HL-60/S4 (cell line): Measurements from ENCODE around the gene VIPR2.
"Not testable (repeated sequence)": the region's sequence is repeated elsewhere in the genome, so short reads cannot be mapped to it uniquely, and the experiment has no call there.

Source experiments
- in situ Hi-C: fragments of 300-500 bp; cut with MboI; formaldehyde crosslinking; loops from 2 replicates; pipeline ENCODE4 v1.14.3; 2022; ENCODE audit warnings: low sequenced_read_pairs

VIPR2 gene, protein sequence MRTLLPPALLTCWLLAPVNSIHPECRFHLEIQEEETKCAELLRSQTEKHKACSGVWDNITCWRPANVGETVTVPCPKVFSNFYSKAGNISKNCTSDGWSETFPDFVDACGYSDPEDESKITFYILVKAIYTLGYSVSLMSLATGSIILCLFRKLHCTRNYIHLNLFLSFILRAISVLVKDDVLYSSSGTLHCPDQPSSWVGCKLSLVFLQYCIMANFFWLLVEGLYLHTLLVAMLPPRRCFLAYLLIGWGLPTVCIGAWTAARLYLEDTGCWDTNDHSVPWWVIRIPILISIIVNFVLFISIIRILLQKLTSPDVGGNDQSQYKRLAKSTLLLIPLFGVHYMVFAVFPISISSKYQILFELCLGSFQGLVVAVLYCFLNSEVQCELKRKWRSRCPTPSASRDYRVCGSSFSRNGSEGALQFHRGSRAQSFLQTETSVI

DNA sequence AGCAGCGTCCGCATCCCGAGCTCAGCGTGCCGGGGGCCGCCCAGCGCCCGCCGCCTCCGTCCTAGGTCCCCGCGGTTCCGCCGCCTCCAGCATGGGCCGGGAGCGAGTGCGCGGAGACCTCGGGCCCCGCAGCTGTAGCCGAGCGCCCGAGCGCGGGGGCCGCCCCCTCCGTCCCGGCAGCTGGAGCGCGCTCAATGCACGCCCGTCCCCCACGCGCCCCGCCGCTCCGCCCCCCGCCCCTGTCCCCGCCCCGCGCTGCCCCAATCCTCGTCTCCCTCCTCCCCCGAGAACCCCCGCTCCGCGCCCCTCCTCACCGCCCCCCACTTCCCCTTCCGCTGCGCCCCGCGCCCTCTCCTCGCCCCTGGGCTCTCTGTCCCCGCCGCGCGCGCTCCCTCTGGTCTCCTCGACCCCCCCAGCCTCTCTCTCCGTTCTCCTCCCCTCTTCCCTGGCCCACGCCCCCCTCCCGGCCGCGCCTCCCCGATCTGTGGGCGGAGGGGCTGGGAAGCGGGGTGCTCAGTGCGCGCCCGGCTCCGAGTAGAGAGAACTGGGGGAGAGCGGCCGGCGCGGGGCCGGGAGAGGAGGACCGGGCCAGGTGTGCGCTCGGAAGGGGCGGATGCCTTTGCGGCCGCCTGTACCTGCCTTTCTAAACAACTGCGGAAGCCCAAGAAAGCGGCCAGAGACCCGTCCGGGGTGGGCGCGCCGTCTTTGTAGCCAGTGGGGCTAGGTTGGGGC is at the start of gene VIPR2:
Gene VIPR2 (minus strand): TSS at position 110 of the 732 bp plus-strand sequence. CDS start 96 bp downstream, at position 14.
- in situ Hi-C loops, result no loop called here

DNA sequence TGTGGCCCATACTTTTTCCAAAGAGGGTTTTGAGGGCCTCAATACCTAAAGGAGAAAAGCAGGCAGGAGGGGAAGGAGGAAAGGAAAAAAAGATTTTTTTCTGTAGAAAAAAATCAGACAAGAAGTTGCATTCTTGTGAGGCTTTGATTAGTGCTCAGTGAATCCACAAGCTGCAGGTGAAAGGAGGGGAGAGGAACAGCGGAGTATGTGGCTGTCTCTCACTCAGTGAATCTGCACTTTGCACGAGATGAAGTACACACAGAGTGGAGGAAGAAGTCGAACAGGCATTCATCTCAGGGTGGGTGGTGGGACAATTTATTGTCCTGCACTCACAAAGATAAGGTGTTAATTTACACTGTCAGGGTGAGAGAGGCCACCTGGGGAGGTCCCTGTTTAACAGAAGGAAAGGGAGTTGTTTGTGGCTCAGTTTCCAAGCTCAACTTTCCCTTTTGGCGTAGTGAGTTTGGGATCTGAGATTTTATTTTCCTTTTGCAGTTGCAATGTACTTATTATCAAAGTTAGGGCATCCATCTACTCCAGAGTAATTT is 49.0 kb upstream of the VIPR2 start:
- in situ Hi-C loops, result no loop called here

DNA sequence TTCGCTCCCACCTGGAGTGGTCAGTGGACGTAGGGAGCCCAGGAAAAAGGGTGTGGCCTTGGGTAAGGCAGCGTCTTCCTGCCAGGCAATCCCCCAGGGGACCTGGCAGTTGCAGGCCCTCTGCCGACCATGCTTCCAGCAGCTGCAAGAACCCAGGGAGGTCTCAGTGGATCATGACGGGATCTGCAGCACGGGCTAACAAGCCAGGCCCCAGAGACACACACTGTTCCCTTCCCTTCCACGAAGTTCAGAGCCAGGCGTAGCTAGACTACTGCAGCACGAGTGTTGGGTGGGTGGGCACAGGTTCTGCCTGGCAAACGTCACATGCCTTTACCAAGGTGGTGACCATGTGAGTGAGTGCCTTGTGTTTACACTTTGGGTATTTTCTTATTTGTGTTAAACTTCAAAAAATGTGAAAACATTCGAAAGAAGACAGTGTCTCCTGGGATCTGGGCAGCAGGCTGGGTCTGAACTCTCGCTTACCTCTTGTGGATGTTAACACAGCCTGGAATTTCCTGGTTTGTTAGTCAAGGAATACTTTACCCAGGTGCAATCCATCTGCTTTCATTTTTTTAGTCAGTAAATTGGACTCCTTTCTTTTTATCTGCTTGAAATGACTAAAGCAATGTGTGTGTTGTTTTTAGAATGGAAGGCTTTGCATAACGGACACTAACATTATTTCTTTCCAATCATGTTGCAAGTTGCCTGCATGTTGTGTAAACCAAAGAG is 48.2 kb upstream of the VIPR2 start:
- in situ Hi-C loops, result no loop called here

DNA sequence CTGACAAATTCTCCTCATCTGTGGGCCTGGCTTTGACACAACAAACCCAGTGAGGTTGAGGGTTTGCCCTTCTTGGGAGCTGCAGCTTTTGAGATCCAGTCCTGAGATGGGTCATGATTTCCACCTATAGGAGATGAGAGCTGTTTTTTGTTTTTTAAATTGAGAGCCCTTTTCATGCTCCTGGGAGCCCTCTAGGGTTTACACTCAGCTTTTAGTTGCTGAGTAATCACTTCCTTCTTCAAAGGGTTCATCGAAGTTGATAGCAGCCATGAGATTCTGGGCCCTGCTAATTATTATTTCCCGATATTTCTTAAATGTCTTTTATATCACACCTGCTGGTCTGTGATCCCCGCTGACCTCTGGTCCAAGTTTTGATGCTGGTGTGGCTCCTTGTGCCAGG is 47.3 kb upstream of the VIPR2 start:
- in situ Hi-C loops, result no loop called here

DNA sequence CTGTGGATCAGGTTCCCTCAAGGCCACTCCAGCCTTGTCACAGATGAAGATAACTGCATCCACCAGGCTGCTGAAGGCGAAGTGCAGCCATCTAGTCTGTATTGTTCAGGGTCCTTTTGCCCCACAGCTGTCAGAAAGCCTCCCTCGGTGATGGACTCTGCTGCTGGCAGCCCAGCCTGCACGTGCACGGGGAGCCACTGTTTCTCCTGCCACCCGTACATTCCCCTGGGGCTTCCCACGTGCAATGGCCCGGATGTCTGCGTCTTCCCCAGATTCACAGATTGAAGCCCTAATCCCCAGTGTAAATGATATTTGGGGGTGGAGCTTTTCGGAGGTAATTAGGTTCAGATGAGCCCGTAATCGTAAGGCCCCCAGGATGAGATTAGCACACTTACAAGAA is 46.6 kb upstream of the VIPR2 start:
- in situ Hi-C loops, result no loop called here

DNA sequence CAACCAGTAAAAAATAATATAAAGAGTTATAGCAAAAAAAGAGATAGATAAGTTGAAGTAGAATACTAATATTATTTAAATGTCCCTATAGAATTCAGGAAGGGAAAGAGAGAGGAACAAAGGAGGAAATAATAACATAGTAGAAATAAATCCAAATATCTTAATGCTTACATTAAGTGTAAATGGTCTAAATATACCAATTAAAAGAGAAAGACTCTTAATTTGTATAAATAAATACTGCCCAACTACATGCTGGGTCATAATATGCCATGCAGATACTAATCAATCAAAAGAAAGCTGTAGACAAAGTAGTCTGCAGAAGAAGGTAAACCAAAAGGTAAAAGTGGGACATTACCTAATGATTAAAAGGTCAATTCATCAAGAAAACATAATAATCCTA is 43.3 kb upstream of the VIPR2 start:
- in situ Hi-C loops, result no loop called here

DNA sequence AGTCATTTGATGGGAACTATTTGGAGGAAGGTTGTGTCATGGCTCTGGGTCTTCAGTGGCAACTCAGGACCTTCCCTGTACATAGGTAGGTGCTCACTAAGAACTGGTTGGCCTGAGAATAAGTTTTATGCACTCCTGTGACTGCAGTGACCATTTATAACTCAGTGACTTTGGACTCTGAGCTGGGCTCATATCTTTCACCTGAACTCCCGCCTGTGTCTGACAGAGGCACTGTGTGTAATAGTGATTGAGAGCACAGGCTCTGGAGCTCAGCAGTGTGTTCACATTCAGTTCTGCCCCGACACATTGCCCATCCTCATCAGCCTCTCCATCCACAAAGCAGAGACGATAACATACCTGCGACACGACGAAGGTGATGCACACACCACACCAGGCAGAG is 34.6 kb upstream of the VIPR2 start:
- in situ Hi-C loops, result no loop called here

DNA sequence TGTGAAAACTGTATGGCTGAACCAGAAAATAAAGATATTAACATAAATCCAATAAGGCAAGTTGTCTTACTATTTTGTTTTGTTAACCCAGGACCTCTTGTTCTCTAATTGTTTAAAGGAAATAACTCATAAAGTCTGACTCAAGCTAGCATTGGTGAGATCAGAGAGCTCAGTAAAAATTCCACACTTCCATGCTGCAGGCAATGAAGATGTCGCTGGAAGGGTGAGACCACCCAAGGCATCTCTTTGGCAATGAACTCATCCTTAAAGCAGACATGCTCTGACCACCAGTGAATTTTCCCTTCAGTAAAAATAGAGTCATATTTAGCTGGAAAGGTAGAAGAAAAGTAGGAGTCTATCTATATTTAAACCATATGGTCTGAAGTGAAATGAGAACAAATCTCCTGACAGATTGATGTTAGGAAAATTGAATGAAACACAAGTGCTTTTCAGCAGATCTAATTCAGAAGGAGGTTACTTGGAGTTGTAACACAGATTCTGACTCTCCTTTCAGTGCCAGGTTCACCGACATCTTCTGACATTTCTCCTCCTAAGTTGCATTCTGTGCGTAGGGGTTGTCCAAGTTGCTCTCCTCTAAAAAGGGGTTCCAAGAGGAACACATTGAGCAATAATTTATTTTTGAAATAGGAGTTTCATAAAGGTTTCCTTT is 32.8 kb upstream of the VIPR2 start:
- in situ Hi-C loops, result no loop called here

DNA sequence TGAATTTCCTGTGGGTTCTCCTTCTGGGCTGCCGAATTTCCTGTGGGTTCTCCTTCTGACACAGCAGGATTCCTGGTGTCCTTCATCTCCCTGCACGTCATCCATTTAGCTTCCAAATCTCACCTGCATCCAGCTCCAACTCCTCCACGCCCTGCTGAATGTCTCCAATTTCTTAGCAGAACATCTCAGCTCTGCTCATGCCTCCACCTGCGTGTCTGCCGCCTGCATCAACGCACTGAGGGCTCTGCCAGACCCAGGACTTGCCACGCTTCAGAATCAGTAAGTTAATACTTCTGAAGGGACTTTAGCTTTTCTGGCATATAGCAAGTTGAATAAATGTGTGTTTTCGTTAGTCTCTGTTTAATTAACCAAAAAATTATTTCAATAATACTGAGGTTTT is 31.1 kb upstream of the VIPR2 start:
- in situ Hi-C loops, result no loop called here

DNA sequence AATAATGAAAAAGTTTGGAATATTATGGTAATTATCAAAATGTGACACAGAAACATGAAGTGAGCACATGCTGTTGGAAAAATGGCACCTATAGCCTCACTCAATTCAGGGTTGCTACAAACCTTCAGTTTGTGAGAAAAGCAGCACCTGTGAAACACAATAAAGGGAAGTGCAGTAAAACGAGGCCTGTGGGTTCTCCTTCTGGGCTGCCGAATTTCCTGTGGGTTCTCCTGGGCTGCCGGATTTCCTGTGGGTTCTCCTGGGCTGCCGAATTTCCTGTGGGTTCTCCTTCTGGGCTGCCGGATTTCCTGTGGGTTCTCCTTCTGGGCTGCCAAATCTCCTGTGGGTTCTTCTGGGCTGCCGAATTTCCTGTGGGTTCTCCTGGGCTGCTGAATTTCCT is 30.4 kb upstream of the VIPR2 start:
- in situ Hi-C loops, result not testable (repeated sequence)

DNA sequence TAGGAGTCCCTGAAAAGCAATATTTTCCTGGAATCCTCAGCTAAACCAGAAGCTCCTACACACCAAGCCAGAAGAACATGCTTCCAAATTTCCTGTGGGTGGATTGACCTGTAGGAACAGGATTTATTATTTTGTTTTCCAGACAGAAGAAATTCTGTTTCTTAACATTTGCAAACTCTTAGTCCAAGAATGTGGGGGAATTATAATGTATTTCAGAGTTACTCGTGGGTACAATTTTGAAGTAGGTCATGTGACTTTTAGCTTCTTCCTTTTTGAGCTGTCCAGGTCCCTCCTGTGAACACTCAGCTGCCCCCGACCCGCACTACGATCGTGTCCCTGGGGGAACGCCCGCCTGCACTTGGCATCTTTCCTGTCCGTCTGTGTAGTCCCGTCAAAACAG is 27.7 kb upstream of the VIPR2 start:
- in situ Hi-C loops, result no loop called here

DNA sequence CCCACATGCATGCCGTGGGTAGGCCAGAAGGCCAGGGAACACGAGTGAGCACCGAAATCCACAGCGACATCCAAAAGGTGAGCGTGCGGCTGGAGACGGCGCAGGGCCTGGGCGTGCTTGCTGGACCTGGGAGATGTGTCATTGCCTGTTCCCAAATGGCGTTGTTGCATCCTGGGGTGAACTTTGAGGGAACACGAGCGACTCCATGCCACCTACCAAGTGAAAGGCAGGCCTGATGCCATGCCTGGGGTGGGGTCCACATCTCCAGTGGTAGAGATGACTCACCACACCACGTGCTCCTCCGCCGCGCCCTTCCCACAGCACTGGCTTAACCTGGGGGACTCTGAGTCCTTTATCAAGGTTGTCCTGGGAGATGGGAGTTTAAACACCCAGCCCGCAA is 24.7 kb upstream of the VIPR2 start:
- in situ Hi-C loops, result no loop called here

DNA sequence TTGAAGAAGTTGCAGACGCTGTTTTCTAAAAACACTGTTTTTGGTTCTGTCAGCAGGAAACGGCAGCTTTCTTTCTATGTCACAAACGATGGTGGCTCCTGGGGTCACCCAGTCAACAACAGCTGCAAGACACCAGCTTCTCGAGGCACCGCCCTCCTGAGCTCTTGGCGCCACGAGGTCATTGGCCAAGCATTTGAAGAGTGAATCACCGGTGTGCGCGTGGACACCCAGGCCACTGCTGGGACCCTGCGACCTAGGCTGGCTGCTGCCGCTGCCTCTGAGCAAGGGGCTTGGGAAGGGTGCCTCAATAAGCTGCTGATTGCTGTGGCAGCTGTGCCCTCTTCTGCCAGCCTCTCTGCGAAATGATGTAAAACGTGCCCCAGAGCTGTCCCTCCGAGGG is 22.5 kb upstream of the VIPR2 start:
- in situ Hi-C loops, result no loop called here

DNA sequence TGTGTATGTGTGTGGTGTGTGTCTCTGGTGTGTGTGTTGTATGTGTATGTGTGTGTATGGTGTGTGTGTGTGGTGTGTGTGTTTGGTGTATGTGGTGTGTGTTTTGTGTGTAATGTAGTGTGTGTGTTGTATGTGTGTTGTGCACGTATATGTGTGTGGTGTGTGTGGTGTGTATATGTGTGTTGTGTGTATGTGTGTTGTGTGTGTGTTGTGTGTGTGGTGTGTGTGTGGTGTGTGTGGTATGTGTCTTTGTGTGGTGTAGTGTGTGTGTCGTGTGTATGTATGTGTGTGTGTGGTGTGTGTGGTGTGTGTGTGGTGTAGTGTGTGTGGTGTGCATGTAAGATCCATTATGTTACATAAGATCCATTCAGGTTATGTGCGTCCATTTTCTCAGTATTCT is 21.9 kb upstream of the VIPR2 start:
- in situ Hi-C loops, result no loop called here

DNA sequence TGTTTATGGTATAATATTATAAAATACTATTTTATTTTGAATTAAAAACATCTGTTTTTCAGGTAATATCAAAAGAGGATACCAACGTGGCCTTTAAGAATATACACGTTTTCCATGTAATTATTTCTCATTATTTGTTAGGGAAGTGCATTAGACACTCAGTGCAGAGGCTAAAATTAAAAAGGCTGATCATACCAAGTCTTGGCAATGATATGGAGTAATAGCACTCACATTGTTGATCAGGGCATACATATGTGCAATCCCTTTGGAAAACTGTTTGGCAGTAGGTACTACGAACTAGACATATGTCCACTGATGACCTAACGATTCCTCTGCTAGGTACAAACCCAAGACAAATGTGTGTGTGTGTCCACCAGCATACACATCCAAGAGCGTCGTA is 20.7 kb upstream of the VIPR2 start:
- in situ Hi-C loops, result no loop called here

DNA sequence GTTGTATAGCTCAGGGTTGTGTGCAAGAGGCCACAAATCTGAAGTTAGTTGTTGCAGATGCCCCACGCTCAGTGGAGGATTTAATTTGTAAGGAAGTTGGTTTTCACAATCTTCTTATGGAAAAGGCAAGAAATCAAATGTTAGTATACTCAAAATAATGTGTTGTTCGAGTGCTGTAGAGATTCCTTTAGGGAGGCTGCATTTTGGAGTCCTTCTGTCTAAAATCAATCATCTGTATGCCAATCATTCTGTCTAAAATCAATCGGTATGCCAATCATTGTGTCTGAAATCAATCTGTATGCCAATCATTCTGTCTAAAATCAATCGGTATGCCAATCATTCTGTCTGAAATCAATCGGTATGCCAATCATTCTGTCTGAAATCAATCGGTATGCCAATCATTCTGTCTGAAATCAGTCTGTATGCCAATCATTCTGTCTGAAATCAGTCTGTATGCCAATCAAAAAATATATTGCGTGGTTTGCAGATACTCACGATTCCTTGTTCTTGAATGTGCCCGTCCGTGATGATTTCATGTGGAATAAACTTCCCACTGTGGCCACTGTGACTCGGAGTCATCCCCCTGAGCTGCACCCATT is 19.1 kb upstream of the VIPR2 start:
- in situ Hi-C loops, result not testable (repeated sequence)

DNA sequence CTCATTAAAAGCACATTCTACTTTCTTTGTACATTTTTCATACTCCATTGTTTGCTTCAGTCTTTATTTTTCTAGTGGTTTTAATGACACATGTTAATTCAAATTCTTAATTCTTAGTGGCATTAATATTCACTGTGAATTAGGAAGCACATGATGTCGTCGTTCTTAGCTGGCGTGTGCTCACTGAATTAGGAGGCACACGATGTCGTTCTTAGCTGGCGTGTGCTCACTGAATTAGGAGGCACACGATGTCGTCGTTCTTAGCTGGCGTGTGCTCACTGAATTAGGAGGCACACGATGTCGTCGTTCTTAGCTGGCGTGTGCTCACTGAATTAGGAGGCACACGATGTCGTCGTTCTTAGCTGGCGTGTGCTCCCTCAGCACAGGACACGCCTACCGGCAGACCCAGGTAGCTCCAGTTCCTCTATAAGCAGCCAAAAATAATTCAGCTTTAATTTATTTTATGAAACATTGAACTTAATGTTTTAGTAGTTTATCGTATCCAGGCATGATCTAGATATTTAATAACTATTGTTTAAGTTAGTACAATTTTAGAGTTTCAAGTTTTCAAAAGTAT is 17.5 kb upstream of the VIPR2 start:
- in situ Hi-C loops, result not testable (repeated sequence)

DNA sequence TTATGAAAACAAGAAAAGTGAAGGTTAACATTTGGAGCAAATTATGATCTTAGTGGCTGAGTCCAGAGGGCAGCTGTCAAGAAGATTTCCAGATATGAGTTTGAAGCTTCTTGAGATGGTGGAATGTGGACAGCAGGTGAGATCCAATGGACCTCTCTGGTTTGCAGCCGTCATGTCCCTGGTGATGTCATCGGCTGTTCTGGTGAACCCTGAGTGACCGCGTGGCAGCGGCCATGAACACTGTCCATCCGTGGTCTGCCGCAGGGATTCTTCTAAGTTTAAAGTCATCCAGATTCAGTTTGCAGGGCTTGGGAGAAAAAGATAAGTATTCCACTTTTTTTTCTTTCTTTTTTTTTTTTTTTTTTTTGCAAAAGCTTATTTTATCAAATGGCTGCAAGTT is 15.8 kb upstream of the VIPR2 start:
- in situ Hi-C loops, result no loop called here

DNA sequence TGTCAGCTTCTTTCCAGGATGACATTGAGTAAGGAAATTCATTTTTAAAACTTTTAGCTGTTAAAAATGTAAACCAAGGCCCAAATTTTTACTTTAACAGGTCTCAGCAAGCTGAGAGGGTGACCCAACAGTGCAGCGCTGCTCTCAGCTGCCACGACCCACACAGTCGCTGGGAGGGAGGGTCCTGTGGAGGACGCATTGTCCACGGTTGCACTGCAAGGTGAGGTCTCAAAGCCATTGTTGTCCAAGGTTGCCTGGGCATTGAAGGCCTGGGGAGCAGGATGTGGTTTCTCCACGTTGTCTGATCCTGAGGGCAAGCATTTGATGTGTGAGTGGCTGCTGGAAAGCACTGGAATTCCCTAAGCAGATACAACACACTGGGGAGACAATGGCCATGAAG is 15.1 kb upstream of the VIPR2 start:
- in situ Hi-C loops, result no loop called here

DNA sequence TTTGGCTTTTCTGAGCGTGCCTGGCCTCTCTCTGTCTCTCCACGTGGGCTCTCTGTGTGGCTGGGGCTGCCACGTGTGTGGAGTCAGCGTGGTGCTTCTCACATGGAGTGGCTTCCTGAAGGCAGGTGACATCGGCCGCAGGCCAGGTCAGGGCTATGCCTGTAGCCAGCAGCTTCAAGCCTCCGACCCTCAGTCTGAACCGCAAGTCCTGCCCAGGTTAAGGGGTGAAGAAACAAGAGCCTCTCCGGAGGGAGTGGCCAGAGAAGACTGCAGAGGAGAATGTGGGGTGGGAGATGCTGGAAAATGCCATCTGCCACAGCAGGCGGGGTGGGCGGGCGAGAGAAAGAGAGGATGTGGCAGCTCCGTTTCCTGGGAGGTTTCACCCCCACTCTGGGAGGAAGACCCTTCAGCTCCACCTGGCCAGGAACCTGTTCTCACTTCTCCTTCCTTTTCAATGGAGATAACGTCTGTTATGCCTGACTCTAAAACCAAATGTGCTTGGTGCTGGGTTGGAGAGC is 14.3 kb upstream of the VIPR2 start:
- in situ Hi-C loops, result no loop called here
